HL-60 (cell line): ENCODE measurements around the gene SDC4.

Experiments used
- CTCF ChIP-seq: IDR thresholded peaks from one replicate; pipeline ENCODE4 v1.5.1; 2011; ENCODE audit warnings: low read length, control low read depth, inconsistent platforms; ENCODE audit not compliant: insufficient read depth
- POLR2AphosphoS5 ChIP-seq: IDR thresholded peaks from 2 replicates; pipeline ENCODE4 v1.6.1; 2012; ENCODE audit warnings: low read depth
- REST ChIP-seq: IDR thresholded peaks from 2 replicates; pipeline ENCODE4 v1.6.1; 2012; ENCODE audit warnings: low read depth; ENCODE audit not compliant: insufficient replicate concordance
- SPI1 ChIP-seq: IDR thresholded peaks from 2 replicates; pipeline ENCODE4 v1.6.1; 2012; ENCODE audit warnings: low read depth, mild to moderate bottlenecking, borderline replicate concordance

- TF ChIP-seq CTCF (no peak), POLR2AphosphoS5 (no peak), SPI1 (no peak), REST (no peak)
Observed at GRCh38 chr20:45299786-45300185, 48.4 kb downstream of the SDC4 start.
